NCI-H460 (cell line): ENCODE data around the gene PXT1. TPM values are rescaled to one million over a fixed set of nuclear protein-coding genes. Genes with fewer than 3 reads are reported as not detected.

Experiments
- DNase-seq: peaks from one replicate; pipeline ENCODE4 v3.0.0-alpha.2; 2016; ENCODE audit warnings: low read depth; ENCODE audit errors: extremely low read depth
- total RNA-seq: library from RNA; depleted of rRNA; stranded (reverse); fragments of >200 nt; shearing (Covaris generic); gene quantifications from 2 replicates; pipeline ENCODE4 v1.2.3, GENCODE V29; 2014

PXT1 gene
- total RNA-seq, 1 experiment from 2014 or later: not detected

GRCh38 chr6:36399970-36400369 is 42.7 kb downstream of the PXT1 start:
- DNase-seq: no peak

DNA sequence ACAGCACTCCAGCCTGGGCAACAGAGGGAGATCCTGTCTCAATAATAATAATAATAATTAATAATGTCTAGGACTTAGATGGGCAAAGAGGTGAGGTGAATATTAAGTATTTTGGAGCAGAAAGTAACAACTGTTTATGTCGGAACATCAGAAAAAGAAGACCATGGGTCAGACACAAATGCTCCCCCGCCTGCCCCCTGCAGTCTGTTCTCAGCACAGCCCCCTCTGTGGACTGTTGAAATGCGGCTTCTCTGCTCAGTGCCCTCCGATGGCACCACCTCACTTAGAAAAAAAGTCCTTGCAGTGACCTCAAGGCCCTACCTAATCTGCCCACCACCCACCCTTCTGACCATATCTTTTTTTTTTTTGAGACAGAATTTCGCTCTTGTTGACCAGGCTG is 50.0 kb downstream of the PXT1 start:
- no peak for DNase-seq

- no peak for DNase-seq
These were observed 53.3 kb downstream of the PXT1 start for GRCh38 chr6:36389353-36389752.

- DNase-seq: peak; percentile 5
These were observed 55.0 kb downstream of the PXT1 start, which contains the start of gene ETV7 for GRCh38 chr6:36387440-36388303. Gene ETV7 (minus strand): TSS chr6:36387669. CDS start chr6:36387541, 128 bp downstream.

DNA sequence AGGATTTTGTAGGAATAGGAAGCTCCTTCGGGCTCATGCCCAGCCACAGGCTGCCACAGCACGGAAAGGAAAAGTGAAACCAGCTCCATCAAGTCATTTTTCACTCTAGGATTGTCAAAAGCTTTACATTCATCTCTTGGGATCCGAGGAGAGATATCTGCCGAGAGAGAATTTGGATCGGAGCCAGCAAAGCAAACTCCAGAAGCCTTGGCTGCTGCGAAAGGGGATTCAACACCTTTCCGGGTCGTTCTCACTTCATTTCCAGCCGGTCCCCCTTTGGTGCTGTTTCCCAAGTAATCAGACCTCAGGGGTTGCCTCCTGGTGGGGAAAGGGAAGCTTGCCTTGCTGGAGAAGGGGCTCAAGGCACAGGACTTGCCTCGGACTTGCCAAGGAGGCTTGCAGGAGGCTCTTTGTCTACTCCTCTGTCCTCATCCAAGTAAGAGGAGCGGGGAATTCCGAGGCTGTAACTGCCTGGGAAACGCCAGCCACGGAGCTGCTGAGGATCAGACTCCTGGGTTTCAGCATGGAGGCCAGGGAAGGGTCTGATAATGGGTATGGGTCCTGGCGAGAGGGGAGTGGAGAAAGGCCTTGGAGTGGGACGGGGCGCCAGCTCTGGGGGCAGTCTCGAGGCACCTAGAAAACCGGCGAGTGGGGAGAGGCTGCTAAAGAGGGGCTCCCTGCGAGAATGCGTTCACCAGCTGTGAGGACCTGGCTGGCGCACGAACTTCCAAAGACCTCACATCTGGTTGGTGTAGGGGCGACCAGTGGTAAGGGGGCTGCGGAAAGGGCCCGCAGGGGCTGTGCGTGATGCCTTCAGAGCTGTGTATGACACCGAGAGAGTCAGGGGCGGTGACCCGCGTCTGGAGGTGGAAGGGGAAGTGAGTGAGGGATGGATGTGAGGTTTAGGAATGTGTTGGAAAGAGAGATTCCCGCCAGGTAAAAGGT is 55.9 kb downstream of the PXT1 start:
- DNase-seq: peak; percentile 1

GRCh38 chr6:36384095-36384494 is 58.6 kb downstream of the PXT1 start:
- DNase-seq: no peak

DNA sequence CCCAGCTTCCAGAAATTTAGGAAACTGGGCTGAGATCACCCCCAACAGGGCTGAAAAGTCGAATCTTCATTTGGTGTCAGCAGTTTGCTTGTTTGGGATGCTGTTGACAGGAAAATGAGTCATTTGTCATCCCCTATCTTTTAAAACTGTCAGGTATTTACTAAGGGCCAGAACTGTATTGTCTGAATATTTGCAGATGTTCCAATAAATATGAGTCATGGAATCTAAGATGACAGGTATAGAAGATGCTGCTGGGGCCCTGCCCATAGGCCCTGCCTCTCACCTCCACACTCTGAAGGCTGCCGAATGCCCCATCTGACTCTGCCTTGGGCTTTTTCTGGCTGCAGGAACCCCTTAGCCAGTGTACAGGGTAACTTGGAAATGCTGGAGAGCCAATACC is 59.0 kb downstream of the PXT1 start:
- DNase-seq: no peak

DNA sequence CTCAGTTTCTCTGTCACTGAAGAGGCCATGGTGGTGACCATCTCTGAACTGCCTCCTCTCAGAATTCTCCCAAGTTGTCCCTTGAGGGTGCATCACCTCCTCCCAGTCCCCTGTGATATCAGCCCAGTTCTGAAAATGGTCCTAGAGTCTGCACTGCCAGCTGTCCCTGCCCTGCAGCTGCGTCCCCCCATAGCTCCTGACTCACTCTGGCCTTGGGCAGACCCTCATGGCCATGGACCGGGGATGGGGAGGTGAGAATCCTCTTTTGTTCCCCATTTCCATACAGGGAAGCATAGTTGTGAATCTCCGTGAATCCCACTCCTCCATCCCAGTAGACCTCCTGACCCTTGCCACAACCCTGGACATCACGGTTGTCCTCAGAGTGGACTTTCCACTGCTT is 59.7 kb downstream of the PXT1 start:
- DNase-seq: no peak

- DNase-seq: no peak
These were observed 60.9 kb downstream of the PXT1 start for GRCh38 chr6:36381502-36382389.

GRCh38 chr6:36380166-36380565 is 62.5 kb downstream of the PXT1 start:
- DNase-seq: no peak

DNA sequence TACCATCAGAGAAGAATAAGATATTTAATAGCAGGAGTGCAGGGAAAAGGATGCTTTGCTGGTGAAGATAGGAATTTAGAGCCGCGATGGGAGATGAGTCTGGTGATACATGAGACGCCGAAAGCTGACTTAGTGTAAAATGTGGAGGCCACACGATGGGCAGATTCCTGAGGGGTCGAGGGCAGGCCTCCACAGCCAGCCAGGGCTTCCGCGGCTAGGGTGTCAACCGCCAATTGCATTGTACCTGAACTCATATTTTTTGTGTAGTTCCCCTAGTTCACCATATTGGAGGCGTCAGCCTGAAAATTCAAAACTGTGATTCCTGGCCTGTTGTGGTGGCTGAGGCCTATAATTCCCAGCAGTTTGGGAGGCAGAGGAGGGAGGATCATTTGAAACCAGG is 63.7 kb downstream of the PXT1 start:
- no peak for DNase-seq

GRCh38 chr6:36378243-36378920 is 64.3 kb downstream of the PXT1 start:
- DNase-seq: no peak

DNA sequence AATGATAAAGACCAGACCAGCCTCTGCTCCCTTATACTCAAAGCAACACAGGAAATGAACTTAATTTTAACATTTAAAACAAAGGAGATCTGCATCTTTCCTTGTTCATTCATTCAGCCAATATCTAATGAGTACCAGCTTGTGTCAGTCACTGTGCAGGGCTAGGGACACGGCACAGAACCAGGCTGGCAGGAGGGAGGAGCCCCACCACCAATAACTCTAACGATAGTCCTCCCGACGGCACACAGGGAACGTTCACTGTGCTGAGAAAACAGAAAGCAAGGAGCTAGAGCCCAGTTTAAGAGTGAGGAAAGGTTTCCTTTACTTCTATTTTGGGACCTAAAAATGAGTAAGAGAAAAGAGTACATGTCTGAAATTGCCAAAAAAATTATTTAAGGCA is 65.1 kb downstream of the PXT1 start:
- DNase-seq: no peak

DNA sequence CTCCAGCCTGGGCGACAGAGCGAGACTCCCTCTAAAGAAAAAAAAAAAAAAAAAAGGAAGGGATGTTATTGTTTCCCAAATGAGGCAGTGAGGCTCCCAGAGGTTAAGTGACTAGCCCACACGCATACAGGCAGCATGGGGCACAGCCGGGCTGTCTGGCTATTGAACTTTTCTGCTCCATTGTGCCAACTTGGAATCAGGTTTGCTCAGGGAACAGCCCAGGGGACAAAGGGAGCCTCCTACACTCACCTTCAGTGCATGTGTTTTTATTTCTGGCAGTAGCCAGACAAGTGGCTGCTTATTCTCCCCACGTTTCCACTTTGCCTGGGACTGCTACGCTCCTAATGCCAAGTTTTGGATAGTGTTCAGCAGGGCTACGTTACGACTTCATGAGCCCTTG is 65.9 kb downstream of the PXT1 start:
- DNase-seq: no peak

GRCh38 chr6:36376183-36376582 is 66.5 kb downstream of the PXT1 start:
- DNase-seq: no peak

DNA sequence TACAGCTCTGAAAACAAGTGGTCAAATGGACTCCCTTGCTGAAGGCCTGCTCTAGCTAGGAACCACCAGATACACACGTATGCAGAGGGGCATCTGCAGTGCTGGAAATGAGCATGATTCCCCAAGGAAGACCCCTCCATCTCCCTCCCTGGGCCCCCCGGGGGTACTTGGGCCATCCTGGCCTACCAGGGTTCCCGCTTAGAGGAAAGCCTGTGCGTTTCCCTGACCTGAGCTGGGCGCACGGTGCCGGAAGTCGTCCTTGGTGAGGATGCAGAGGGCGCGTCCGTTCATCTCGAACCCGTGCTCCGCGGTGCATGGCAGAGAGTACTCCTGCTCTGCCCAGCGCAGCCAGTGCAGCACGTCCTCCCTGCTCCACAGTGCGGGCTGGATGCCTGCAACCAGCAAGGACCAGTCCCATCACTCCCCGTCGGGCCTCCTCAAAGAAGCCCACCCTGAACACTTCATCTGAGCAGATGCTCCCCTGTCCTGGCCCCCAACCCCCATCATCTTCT is 67.0 kb downstream of the PXT1 start:
- no peak for DNase-seq

DNA sequence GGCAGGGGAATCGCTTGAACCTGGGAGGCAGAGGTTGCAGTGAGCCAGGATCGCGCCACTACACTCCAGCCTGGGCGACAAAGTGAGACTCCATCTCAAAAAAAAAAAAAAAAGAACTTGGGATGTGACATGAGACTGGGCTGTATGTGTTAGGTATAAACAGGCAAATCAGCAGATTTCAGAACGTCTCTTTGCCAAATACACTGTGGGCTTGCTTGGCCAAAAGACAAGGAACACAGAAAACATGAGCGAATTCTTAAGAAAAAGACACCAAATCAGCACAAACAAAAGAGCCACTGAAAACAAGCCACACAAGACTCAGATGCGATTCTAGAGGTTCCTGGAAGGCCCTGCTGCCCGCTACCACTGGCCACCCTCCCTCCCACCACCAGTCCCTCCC is 67.7 kb downstream of the PXT1 start:
- DNase-seq: no peak

DNA sequence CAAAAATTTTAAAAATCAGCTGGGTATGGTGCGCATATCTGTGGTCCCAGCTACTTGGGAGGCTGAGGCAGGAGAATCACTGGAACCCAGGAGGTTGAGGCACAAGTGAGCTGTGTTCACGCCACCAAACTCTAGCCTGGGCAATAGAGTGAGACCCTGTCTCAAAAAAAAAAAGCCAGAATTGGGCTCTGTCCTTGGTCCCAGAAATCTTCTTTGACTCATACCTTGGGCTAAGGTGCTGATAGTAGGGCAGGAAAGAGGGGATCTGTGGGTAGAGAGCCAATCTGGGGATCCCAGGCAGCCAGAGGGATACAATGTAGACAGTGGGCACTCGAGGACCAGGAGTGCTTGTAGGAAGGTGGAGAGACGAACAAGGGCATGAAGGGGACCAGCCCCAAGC is 68.5 kb downstream of the PXT1 start:
- DNase-seq: no peak

DNA sequence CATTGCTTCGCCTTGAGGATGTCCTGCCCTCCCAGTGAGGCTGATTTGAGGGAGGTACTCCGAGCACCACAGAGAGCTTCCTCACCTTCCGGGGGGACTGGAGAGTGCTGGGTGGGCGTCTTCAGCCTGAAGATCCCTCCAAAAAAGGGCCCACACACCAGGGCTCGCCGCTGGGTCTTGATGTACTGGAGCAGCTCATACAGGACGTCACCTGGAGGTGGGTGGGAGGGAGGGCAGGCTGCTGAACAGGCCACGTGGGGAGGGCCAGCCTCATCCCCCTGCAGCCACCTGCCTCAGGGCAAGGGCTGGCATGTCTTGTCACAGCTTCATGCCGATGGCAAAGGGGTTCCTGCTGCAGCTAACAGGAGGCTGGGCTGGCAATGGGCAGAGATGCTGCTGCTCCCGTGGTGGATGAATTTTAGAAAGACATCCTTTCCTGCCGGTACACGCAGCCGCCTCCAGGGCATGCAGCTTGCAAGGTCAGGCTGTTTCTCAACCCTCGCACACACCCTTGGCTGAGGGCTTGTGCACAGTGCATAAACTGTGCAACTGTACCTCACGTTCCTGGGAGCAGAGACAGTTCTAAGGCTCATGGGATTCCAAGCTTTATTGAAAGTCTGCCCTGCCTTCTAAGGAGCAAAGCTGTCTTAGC is 69.2 kb downstream of the PXT1 start:
- DNase-seq: no peak
